ENCODE results near the gene SCPEP1. TPM values are rescaled to one million over a fixed set of nuclear protein-coding genes. Genes with fewer than 3 reads are reported as not detected.
"Not testable (repeated sequence)": the region's sequence is repeated elsewhere in the genome, so short reads cannot be mapped to it uniquely, and the experiment has no call there.

The SCPEP1 gene
- total RNA-seq, 1 donor, result 55.6 TPM

GRCh38 chr17:56976941-56977608 lies 856 bp upstream of the SCPEP1 start:
- H3K4me3 ChIP-seq (ENCODE audit: low read depth, low read length), result peak overlapping the region; percentile 90
- peak; percentile 23 for DNase-seq (ENCODE audit: low read depth)
- no peak for TF ChIP-seq CTCF (IDR thresholded peaks at IDR 0.05; ENCODE audit: insufficient read depth, low read length)

DNA sequence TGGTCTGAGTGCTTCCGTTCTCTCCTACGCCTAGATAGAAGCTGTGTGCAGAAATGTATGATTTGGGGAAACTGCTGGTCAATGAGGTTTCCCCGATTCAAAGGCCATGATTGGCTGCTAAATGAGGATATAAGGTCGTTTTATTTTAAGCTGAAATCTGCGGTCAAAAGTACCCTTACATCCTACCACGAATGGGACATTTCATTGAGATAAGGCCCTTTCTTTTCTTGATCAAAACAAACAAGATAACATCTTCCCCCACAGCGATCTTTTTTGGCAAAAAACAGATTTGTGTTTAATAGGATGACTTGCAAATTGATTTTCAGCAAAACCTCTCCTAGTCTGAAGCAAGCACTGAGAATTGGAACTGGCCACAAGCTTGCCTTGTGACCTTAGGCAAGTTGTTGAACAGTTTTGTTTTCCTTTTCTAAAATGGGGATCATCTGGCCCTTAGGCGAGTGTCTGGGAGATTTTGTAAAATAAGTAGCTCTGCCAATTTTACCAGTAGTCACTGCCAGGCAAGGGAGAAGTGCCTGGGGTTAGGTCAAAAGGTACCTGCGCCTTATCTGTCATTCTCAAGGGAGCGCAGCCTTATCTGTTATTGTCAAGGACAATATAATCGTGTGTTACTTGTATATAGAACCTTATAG lies 635 bp downstream of the SCPEP1 start:
- DNase-seq (ENCODE audit: low read depth), result peak; percentile 39
- peak overlapping the region; percentile 90 for H3K4me3 ChIP-seq (ENCODE audit: low read depth, low read length)
- TF ChIP-seq CTCF (IDR thresholded peaks at IDR 0.05; ENCODE audit: insufficient read depth, low read length), result no peak

GRCh38 chr17:56979091-56979480 lies 1.2 kb downstream of the SCPEP1 start:
- TF ChIP-seq CTCF (IDR thresholded peaks at IDR 0.05; ENCODE audit: insufficient read depth, low read length), result no peak
- peak; percentile 5 for DNase-seq (ENCODE audit: low read depth)
- peak overlapping the region; percentile 90 for H3K4me3 ChIP-seq (ENCODE audit: low read depth, low read length)

DNA sequence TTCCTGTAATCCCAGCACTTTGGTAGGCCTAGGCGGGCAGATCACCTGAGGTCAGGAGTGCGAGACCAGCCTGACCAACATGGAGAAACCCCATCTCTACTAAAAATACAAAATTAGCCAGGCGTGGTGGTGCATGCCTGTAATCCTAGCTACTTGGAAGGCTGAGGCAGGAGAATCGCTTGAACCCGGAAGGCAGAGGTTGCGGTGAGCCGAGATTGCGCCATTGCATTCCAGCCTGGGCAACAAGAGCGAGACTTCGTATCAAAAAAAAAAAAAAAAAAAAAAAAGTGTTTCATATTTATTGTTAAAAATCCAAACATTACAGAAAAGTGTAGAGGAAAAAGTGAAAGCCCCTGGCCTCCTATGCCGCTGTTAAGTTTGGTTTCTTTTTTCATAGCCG lies 2.6 kb downstream of the SCPEP1 start:
- DNase-seq (ENCODE audit: low read depth); H3K4me3 ChIP-seq (ENCODE audit: low read depth, low read length): not testable (repeated sequence)

GRCh38 chr17:56982312-56982711 lies 4.4 kb downstream of the SCPEP1 start:
- TF ChIP-seq CTCF (IDR thresholded peaks at IDR 0.05; ENCODE audit: insufficient read depth, low read length), result no peak
- no peak for DNase-seq (ENCODE audit: low read depth)
- H3K4me3 ChIP-seq (ENCODE audit: low read depth, low read length), result no peak overlapping the region

GRCh38 chr17:56983366-56983765 lies 5.4 kb downstream of the SCPEP1 start:
- no peak for DNase-seq (ENCODE audit: low read depth)
- H3K4me3 ChIP-seq (ENCODE audit: low read depth, low read length), result no peak overlapping the region
- no peak for TF ChIP-seq CTCF (IDR thresholded peaks at IDR 0.05; ENCODE audit: insufficient read depth, low read length)

- DNase-seq (ENCODE audit: low read depth), result no peak
- no peak for TF ChIP-seq CTCF (IDR thresholded peaks at IDR 0.05; ENCODE audit: insufficient read depth, low read length)
Observed at GRCh38 chr17:56985371-56986162, 7.6 kb downstream of the SCPEP1 start.

More at GRCh38 chr17:56985371-56986162, 7.6 kb downstream of the SCPEP1 start:
- no peak overlapping the region for H3K4me3 ChIP-seq (ENCODE audit: low read depth, low read length)
